NT2/D1 (cell line): ENCODE measurements around the gene ARHGEF2.

Experiments
- SUZ12 ChIP-seq: IDR thresholded peaks from 2 replicates; pipeline ENCODE4 v1.6.1; 2011; ENCODE audit not compliant: insufficient read length, insufficient read depth; ENCODE audit errors: extremely low read depth
- YY1 ChIP-seq: IDR thresholded peaks from 2 replicates; pipeline ENCODE4 v1.6.1; 2011; ENCODE audit not compliant: insufficient read length, insufficient read depth
- ZNF274 ChIP-seq: IDR thresholded peaks from 2 replicates; pipeline ENCODE4 v1.6.1; 2011; ENCODE audit warnings: mild to moderate bottlenecking, low read depth, low read length

DNA sequence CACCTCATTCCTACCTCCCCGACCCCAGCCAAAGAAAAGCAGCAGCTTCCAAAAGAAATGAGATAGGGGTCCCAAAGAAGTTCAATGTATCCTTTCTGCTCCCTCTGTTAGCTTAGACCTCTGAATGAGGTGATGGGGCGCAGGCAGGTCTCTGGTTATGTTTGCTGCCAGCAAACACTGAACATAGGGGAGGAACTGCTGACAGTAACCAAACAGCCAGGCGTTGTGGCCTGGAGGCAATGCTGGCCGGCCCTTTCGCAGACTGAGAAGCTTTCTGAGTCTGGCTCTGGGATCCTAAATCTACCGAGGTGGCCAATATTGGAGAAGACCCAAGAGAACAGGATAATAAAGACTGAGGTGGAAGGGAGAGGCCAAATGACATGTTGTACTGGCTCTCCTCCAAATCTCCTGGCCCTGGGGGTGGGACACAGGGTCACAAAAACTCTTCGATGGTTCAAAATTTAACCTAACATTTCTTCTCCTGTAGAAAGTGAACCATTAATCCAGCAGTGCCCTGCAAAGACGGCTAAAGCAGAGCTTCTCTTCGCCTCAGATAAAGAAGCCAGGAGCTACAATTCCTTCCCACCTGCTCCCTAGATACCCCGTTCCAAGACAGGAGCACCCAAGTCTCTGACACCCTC, 22.8 kb upstream of the ARHGEF2 start:
- TF ChIP-seq ZNF274 = no peak
- TF ChIP-seq SUZ12 = no peak
- TF ChIP-seq YY1 = no peak
